ENCODE results near the gene WDR64. TPM values are rescaled to one million over a fixed set of nuclear protein-coding genes. Genes with fewer than 3 reads are reported as not detected.

The WDR64 gene
- total and polyA plus RNA-seq, 2 of the 13 experiments (the other 11 are each of a cell fraction or from before 2014, with no cell fraction given), result not detected

- no peak overlapping the region for H2AFZ ChIP-seq (ENCODE audit: low read length)
- no peak overlapping the region for H3K4me3 ChIP-seq (replicated peaks in 1 of 3; ENCODE audit: insufficient read depth in 1 of 3, low read depth in 2 of 3, low read length in 3 of 3)
- H4K20me1 ChIP-seq (ENCODE audit: insufficient read depth, low read length), result no peaks in the 10 kb centered on the region; the same call in 1 of the 2 replicates
- FAIRE-seq (no peak), ATAC-seq (no peak), DNase-seq (ENCODE audit: low spot score) (no peak)
- no peak overlapping the region for H3K4me2 ChIP-seq (ENCODE audit: low read depth, low read length)
- ChIA-PET POLR2A (no interaction called here), CTCF (ENCODE audit: low intra/inter-chr PET ratio, low total read pairs) (no interaction called here)
- in situ Hi-C loops (cut with HindIII; ENCODE audit: extremely low pct_ligation_motif_present, low pct_unique_long_range_greater_than_20kb) (no loop called here), intact Hi-C loops (cut with micrococcal nuclease; ENCODE audit: unreplicated experiment) (no loop called here)
- no peaks in the 10 kb centered on the region; a peak in 1 of 5 replicates for H3K27me3 ChIP-seq (ENCODE audit: control insufficient read depth in 1 of 2, insufficient read depth in 2 of 2, low read length in 2 of 2)
- WGBS (ENCODE audit: low lambda C conversion rate), result 89% methylated on average over 3 of the region's 3 CpGs
- no peaks in the 10 kb centered on the region for H3K9me3 ChIP-seq (ENCODE audit: low read length)
- no peaks in the 10 kb centered on the region for H3K79me2 ChIP-seq (ENCODE audit: insufficient read depth, low read length)
- no peaks in the 10 kb centered on the region for H3K36me3 ChIP-seq (replicated peaks in 1 of 2; ENCODE audit: control insufficient read depth in 1 of 2, insufficient read depth in 2 of 2, low read length in 2 of 2)
- H3K27ac ChIP-seq (ENCODE audit: extremely low read length, insufficient read depth, low read length), result no peak overlapping the region
- no TSS peak for BruUV-seq (replicated peaks)
- no peak overlapping the region for H3K9ac ChIP-seq (ENCODE audit: insufficient read depth, low read depth, low read length)
- TF ChIP-seq TGIF2 (CRISPR knock-in tag; IDR thresholded peaks at IDR 0.05) (no peak), BRCA1 (CRISPR knock-in tag; IDR thresholded peaks at IDR 0.05) (no peak), JUND (CRISPR knock-in tag; IDR thresholded peaks at IDR 0.05) (no peak), MXI1 (IDR thresholded peaks at IDR 0.05; ENCODE audit: borderline replicate concordance, low read depth, low read length) (no peak), SIN3A (IDR thresholded peaks at IDR 0.05; ENCODE audit: borderline replicate concordance, low read depth, low read length) (no peak), ZNF792 (CRISPR knock-in tag; IDR thresholded peaks at IDR 0.05) (no peak), ZBTB2 (CRISPR knock-in tag; IDR thresholded peaks at IDR 0.05; ENCODE audit: low read depth) (no peak), ZNF263 (CRISPR knock-in tag; IDR thresholded peaks at IDR 0.05) (no peak), SAP130 (CRISPR knock-in tag; IDR thresholded peaks at IDR 0.05; ENCODE audit: low read depth) (no peak)
- no peaks in the 10 kb centered on the region for H3K4me1 ChIP-seq (ENCODE audit: insufficient read depth, low read length)
Measured at GRCh38 chr1:241603731-241604245, 48.3 kb upstream of the WDR64 start.
